ENCODE data around the gene DERL3. TPM values are rescaled to one million over a fixed set of nuclear protein-coding genes. Genes with fewer than 3 reads are reported as not detected.

The DERL3 gene
- total RNA-seq, 1 donor from 2014 or later = not detected

- no peak for DNase-seq (ENCODE audit: low spot score)
These were observed 7.5 kb downstream of the DERL3 start for GRCh38 chr22:23831261-23831660.

DNA sequence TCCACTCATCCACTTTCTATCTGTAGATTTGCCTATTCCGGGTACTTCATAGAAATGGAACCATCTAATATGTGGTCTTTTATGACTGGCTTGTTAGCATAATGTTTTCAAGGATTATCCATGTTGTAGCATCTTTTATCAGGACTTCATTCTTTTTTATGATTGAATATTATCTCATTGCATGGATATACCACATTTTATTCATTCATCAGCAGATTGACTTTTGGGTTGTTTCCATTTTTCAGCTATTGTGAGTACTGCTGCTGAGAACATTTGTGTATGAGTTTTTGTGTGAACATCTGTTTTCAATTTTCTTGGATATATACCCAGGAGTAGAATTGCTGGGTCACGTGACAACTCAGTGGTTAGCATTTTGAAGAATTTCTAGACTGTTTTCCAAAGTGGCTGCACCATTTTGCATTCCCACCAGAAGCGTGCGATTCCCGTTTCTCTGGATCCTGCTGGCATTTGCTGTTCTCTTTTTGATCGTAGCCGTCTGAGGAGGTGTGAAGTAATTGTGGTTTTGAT, 8.9 kb downstream of the DERL3 start:
- DNase-seq (ENCODE audit: low spot score) = peak; percentile 47

- no peak for DNase-seq (ENCODE audit: low spot score)
These were observed 9.8 kb downstream of the DERL3 start for GRCh38 chr22:23828800-23829680.

DNA sequence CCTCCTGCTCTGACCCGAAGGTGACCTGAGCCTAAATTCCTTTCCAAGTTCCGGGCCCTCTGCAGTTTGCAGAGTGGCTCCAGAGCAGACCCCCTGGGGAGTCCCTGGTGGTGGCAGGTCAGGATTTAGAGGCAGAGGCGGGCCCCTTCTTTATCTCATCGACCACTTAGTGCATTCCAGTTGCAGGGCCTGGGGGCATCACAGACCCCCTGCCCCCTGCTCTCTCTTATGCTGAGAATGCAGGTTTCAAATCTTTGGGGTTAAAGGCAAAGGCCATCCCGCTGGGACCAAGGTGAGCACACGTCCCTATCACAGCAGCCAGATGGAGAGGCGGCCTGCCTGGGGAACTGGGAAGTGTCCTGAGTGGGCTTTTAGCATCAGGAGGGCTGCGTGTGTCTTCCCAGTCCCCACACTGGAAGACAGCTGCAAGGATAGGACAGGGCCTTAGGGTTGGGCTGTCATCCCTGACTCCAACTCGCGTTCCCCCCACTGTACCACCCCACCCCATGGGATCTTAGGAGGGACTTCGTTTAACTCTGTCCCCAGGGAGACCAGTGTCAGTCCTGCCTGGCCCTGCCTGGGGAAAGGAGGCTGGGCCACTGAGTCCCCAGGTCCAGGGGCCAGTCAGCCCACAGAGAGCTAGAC, 11.3 kb downstream of the DERL3 start:
- DNase-seq (ENCODE audit: low spot score) = no peak

- DNase-seq (ENCODE audit: low spot score) = no peak
These were observed 12.1 kb downstream of the DERL3 start for GRCh38 chr22:23826510-23827350.

- no peak for DNase-seq (ENCODE audit: low spot score)
These were observed 13.4 kb downstream of the DERL3 start for GRCh38 chr22:23825246-23825905.

GRCh38 chr22:23824476-23825245, 14.1 kb downstream of the DERL3 start:
- DNase-seq (ENCODE audit: low spot score) = no peak

GRCh38 chr22:23823331-23823791, 15.4 kb downstream of the DERL3 start:
- DNase-seq (ENCODE audit: low spot score) = no peak

DNA sequence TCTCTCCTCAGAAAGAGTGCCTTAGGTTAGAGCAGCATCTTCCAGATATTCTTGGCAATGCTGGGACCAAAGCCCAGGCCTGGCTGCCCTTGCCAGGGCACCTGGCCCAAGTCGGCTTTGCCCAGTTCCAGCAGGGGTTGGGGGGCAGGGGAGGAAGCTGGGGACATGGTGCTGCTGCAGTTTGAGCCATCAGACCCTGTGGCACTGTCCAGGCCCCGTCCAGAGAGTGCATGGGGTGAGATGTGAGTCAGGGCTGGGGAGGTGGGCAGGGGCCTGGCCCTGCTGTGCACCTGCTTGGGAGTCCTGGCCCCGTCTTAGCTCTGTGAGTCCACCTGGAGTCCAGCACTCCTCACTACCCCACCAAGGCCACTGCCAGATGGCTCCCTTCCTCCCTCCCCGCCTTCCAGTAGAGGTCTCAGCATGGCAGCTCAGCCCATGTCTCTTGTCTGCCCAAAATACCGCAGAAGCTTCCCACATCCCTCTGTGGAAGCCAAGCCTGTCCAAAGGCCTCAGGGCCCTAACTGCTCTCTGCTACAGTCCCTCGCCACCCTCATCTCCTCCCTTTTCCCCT, 16.6 kb downstream of the DERL3 start:
- DNase-seq (ENCODE audit: low spot score) = no peak

DNA sequence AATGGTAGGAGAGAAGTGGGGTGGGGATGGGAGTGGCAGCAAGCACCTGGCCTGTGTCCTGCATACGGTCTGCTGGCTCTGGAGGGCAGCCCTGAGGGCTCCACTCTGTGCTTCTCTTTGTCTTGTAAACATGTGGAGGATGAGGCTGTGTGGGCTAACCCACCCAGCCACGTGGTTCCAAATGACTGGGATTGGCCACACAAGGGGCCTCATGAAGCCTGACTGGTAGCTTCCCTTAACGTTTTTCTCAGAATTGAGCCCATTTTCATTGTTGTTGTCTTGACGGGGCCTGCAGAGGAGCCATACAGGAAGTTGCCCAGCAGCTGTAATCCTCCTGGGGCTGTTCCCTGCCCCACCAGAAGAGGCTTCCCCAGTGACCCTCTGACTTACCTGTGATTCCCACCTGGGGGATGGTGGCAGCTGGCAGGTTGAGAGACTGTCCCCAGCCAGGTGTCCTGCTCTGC, 18.0 kb downstream of the DERL3 start:
- DNase-seq (ENCODE audit: low spot score) = no peak

GRCh38 chr22:23818541-23818940, 20.3 kb downstream of the DERL3 start:
- DNase-seq (ENCODE audit: low spot score) = no peak

DNA sequence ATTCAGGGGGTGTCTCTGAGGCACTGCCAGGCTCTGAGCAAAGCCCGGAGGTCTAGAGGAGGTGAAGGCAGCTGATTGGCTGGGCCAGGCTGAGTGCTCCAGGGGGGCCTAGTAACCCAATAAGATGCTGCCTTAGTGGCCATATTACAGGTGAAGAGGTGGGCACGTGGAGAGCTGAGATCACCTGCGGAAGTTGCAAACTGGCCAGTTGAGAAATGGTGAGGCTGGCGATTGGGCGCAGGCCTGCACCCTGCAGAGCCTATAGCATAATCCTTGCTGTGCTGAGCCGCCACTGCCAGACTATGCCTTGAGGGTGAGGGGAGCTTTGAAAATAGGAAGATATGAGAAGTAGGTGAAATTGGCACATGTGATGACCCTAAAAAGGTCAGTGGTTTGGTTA, 21.7 kb downstream of the DERL3 start:
- DNase-seq (ENCODE audit: low spot score) = no peak

- DNase-seq (ENCODE audit: low spot score) = no peak
These were observed 22.4 kb downstream of the DERL3 start for GRCh38 chr22:23816156-23816976.

DNA sequence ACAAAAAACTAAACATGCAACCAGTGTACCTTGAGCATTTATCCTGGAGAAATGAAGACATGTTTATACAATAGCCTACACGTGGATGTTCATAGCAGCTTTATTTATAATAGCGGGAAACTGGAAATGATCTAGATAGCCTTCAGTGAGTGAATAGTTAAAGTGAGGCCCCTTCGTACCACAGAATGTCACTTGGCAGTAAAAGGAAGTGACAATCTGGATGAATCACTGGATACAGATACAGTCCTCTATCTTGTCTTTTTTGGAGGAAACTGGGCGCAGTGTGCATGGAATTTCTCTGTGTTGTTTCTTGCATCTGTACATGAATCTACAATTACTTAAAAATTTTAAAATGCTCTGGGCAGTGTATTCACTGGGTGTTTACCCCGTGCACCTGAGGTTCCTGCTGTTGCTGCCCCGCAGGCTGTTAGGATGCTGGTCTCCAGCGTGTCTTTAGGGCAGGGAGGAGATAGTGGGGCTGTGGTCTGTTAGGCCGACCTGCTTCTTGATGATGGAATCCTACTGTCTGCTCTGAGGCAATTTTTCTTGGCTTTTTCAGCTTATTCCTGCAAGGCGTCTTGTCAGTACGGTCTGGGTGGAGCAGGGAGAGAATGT, 23.2 kb downstream of the DERL3 start:
- DNase-seq (ENCODE audit: low spot score) = no peak

- no peak for DNase-seq (ENCODE audit: low spot score)
These were observed 26.4 kb downstream of the DERL3 start for GRCh38 chr22:23812378-23812777.

- DNase-seq (ENCODE audit: low spot score) = no peak
These were observed 32.0 kb downstream of the DERL3 start for GRCh38 chr22:23806837-23807236.

GRCh38 chr22:23804781-23805291, 34.0 kb downstream of the DERL3 start:
- peak; percentile 89 for DNase-seq (ENCODE audit: low spot score)
